ENCODE data around the gene ZNF580. TPM values are rescaled to one million over a fixed set of nuclear protein-coding genes. Genes with fewer than 3 reads are reported as not detected.

Gene ZNF580
- total RNA-seq, 1 experiment from 2014 or later: 22.8 TPM

DNA sequence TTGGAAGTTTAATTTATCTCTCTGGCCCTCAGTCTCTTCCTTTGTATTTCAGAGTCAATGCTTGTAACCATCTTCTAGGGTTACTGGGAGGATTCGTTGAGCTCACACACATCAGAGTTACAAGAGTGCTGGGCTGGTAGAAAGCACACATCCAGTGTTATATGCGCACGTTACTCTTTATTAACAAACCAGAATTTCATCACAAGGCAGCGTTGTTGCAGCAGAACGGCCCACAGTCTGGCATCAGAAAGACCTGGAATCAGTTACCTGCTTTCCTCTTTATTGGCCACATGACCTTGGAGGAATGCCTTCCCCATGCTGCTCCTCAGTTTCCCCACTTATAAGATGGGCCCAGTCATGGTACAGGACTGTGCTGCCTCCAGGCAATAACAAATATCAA, 31.5 kb upstream of the ZNF580 start:
- Mint-ChIP-seq H3K27me3 (ENCODE audit: low read depth) (no peaks in the 10 kb centered on the region), H3K27ac (no peak overlapping the region; a peak in 1 of 7 replicates), H3K9me3 (no peaks in the 10 kb centered on the region), H3K4me1 (peaks cover 17 to 19% of the 10 kb centered on the region in 2 experiments), H3K36me3 (ENCODE audit: insufficient read depth in 1 of 3, low read depth in 3 of 3) (peaks cover 14 to 38% (median 24%) of the 10 kb centered on the region in 3 experiments), H3K4me3 (no peak overlapping the region)
- no peak overlapping the region for H3K9ac ChIP-seq (ENCODE audit: extremely low read depth, insufficient read length, low read length)
- no peak overlapping the region for H3K23ac ChIP-seq (ENCODE audit: insufficient read length, low read depth, low read length)
- no peak for DNase-seq
- H3K27ac ChIP-seq (ENCODE audit: insufficient read length, low read depth, low read length): no peak overlapping the region
- no peak overlapping the region for H4K8ac ChIP-seq (replicated peaks; ENCODE audit: insufficient read length, low read depth, low read length)
- no peak overlapping the region for H4K91ac ChIP-seq (ENCODE audit: insufficient read length, low read depth, low read length)
- no peak overlapping the region for H2AFZ ChIP-seq (ENCODE audit: low read length)
- no peak overlapping the region for H2BK15ac ChIP-seq (ENCODE audit: low read depth, low read length)
- no peak overlapping the region for H3K14ac ChIP-seq (ENCODE audit: insufficient read depth, low read length)
- H3K9me3 ChIP-seq (ENCODE audit: control insufficient read depth, low read depth, low read length): no peaks in the 10 kb centered on the region
- H3K23me2 ChIP-seq (ENCODE audit: insufficient read length, low read depth, low read length, poor library complexity, severe bottlenecking): peaks cover 8% of the 10 kb centered on the region
- peaks cover 4% of the 10 kb centered on the region for H3K79me1 ChIP-seq (ENCODE audit: insufficient read depth, low read depth, low read length, poor library complexity, severe bottlenecking)
- TF ChIP-seq, protein P1, sequence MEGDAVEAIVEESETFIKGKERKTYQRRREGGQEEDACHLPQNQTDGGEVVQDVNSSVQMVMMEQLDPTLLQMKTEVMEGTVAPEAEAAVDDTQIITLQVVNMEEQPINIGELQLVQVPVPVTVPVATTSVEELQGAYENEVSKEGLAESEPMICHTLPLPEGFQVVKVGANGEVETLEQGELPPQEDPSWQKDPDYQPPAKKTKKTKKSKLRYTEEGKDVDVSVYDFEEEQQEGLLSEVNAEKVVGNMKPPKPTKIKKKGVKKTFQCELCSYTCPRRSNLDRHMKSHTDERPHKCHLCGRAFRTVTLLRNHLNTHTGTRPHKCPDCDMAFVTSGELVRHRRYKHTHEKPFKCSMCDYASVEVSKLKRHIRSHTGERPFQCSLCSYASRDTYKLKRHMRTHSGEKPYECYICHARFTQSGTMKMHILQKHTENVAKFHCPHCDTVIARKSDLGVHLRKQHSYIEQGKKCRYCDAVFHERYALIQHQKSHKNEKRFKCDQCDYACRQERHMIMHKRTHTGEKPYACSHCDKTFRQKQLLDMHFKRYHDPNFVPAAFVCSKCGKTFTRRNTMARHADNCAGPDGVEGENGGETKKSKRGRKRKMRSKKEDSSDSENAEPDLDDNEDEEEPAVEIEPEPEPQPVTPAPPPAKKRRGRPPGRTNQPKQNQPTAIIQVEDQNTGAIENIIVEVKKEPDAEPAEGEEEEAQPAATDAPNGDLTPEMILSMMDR (conservative IDR thresholded peaks at IDR 0.05): no peak
- H3K79me2 ChIP-seq (ENCODE audit: insufficient read depth, low read length): peaks cover 1% of the 10 kb centered on the region; the same call in 1 of the 2 replicates
- no peak overlapping the region for H2BK5ac ChIP-seq (ENCODE audit: insufficient read length, low read length)
- H3K56ac ChIP-seq (ENCODE audit: insufficient read length, low read depth, low read length): no peak overlapping the region
- no peak overlapping the region for H4K5ac ChIP-seq (ENCODE audit: insufficient read length, low read depth, low read length)
- no peak overlapping the region for H2BK20ac ChIP-seq (ENCODE audit: low read depth, low read length, poor library complexity, severe bottlenecking)
- H2AK5ac ChIP-seq (ENCODE audit: insufficient read length, low read length): no peak overlapping the region
- no peaks in the 10 kb centered on the region for H3K27me3 ChIP-seq (ENCODE audit: insufficient read depth, low read length)
- whole genome bisulfite sequencing (ENCODE audit: extremely low coverage, insufficient read length, low lambda C conversion rate): no CpG with 5 or more reads among the region's 5 CpGs
- H3T11ph ChIP-seq (ENCODE audit: low read length): no peak overlapping the region
- H3K4me2 ChIP-seq (ENCODE audit: insufficient read depth, insufficient read length, low read length): no peak overlapping the region
- no peaks in the 10 kb centered on the region for H4K20me1 ChIP-seq (ENCODE audit: control insufficient read depth, insufficient read depth, insufficient read length)
- H3K18ac ChIP-seq (ENCODE audit: insufficient read length, low read depth, low read length): no peak overlapping the region
- no peak overlapping the region for H2BK120ac ChIP-seq (ENCODE audit: low read depth, low read length, poor library complexity, severe bottlenecking)
- H3K4me1 ChIP-seq (ENCODE audit: insufficient read depth, low read length): 0 out of 2 replicates have a peak, but pooled peaks cover 3% of the 10 kb centered on the region
- no peak overlapping the region for H2BK12ac ChIP-seq (ENCODE audit: insufficient read length, low read depth, low read length)
- H3K4ac ChIP-seq (ENCODE audit: low read depth, low read length): no peak overlapping the region
